ENCODE data around the gene CD1E.

Gene CD1E

DNA sequence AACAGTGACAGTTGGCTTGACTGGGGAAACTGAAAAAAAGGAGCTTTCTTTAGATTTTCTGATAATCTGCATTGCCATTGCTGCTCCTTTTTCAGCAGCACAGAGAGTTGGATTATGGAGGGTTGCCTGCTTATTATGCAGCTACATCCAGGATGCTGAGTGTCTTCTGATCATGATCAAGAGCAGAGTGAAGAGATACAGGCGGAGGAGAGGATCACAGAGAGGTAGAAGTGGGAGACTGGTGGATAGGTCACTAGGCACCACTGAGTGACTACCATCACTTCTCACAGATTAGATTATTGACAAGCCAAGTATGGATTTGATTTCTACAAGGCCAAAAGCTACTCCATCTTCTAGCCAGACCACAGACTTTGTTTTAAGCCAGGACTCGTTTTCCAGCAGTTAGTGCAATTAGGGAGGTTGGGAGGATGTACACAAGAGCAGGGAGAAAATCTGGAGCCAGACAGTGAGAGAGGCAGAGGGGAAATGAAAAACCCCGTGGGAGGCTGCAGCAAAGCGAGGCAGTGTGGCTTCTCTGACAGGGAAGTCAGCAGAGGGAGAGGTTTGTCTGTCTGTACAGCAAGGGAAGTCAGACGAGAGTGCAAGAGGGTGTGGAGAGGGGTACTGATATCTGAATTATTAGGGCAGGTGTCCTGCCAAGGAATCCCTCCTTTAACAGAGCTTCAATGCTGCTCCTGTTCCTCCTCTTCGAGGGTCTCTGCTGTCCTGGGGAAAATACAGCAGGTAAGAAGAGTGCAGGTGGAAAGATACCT lies at the start of gene CD1E:
CD1E (plus strand) TSS at position 592 of the 773 bp plus-strand sequence; CDS start at position 687, 95 bp downstream.
- CTCF ChIA-PET, result no interaction called here
- TF ChIP-seq ELF4 (IDR thresholded peaks at IDR 0.05) (no peak), BHLHE40 (IDR thresholded peaks at IDR 0.05; ENCODE audit: borderline replicate concordance) (no peak), LEF1 (IDR thresholded peaks at IDR 0.05; ENCODE audit: borderline replicate concordance) (no peak), TARDBP (IDR thresholded peaks at IDR 0.05) (no peak), ARNT (IDR thresholded peaks at IDR 0.05) (no peak), SUZ12 (IDR thresholded peaks at IDR 0.05) (no peak), NFRKB (IDR thresholded peaks at IDR 0.05) (no peak), CTBP1 (IDR thresholded peaks at IDR 0.05; ENCODE audit: borderline replicate concordance) (no peak)
- POLR2A ChIA-PET, result no interaction called here
- no peak for DNase-seq (ENCODE audit: extremely low spot score)

DNA sequence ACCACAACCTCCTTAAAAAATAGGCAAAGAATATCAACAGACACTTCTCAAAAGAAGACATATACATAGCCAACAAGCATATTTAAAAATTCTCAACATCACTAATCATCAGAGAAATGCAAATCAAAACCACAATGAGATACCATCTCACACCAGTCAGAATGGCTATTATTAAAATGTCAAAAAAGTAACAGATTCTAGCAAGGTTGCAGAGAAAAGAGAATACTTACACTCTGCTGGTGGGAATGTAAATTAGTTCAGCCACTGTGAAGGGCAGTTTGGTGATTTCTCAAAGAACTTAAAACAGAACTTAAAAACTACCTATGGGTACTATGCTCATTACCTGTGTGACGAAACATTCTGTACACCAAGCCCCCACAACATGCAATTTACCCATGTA lies 43.1 kb upstream of the CD1E start:
- DNase-seq (ENCODE audit: extremely low spot score), result no peak
- ChIA-PET POLR2A (no interaction called here), CTCF (no interaction called here)
- TF ChIP-seq FOXK2 (IDR thresholded peaks at IDR 0.05) (no peak), TARDBP (IDR thresholded peaks at IDR 0.05) (no peak), FOXM1 (IDR thresholded peaks at IDR 0.05; ENCODE audit: borderline replicate concordance) (no peak), ZNF384 (IDR thresholded peaks at IDR 0.05) (no peak), HDGF (IDR thresholded peaks at IDR 0.05; ENCODE audit: borderline replicate concordance) (no peak), ELF4 (IDR thresholded peaks at IDR 0.05) (no peak)
- TF ChIP-seq, protein P1, sequence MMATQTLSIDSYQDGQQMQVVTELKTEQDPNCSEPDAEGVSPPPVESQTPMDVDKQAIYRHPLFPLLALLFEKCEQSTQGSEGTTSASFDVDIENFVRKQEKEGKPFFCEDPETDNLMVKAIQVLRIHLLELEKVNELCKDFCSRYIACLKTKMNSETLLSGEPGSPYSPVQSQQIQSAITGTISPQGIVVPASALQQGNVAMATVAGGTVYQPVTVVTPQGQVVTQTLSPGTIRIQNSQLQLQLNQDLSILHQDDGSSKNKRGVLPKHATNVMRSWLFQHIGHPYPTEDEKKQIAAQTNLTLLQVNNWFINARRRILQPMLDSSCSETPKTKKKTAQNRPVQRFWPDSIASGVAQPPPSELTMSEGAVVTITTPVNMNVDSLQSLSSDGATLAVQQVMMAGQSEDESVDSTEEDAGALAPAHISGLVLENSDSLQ (IDR thresholded peaks at IDR 0.05), result no peak

DNA sequence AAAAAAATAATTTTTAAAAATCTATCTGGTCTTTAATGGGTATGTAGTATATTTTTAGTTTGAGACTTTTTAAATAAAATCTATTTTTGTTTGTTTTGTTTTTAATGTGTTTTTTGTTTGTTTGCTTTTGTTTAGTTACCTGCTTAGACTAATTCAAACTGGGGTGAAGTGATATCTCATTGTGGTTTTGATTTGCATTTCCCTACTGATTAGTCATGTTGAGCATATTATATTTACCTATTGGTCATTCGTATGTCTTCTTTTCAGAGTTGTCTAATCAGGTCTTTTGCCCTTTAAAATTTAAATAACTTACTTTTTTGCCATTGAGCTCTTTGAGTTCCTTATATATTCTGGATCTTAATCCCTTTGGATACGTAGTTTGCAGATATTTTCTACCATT lies 42.6 kb upstream of the CD1E start:
- TF ChIP-seq FOXA1 (IDR thresholded peaks at IDR 0.05), result no peak
- TF ChIP-seq SUZ12 (IDR thresholded peaks at IDR 0.05), result no peak
- TF ChIP-seq ELF4 (IDR thresholded peaks at IDR 0.05), result no peak
- TF ChIP-seq CTBP1 (IDR thresholded peaks at IDR 0.05; ENCODE audit: borderline replicate concordance), result no peak
- TF ChIP-seq, protein P1 (IDR thresholded peaks at IDR 0.05), result no peak
- no peak for TF ChIP-seq HDGF (IDR thresholded peaks at IDR 0.05; ENCODE audit: borderline replicate concordance)
- TF ChIP-seq TARDBP (IDR thresholded peaks at IDR 0.05), result no peak
- no peak for TF ChIP-seq ZNF384 (IDR thresholded peaks at IDR 0.05)
- TF ChIP-seq LEF1 (IDR thresholded peaks at IDR 0.05; ENCODE audit: borderline replicate concordance), result no peak
- no peak for TF ChIP-seq L3MBTL2 (conservative IDR thresholded peaks at IDR 0.05)
- no peak for TF ChIP-seq ARNT (IDR thresholded peaks at IDR 0.05)
- no peak for TF ChIP-seq FOXK2 (IDR thresholded peaks at IDR 0.05)
- no peak for TF ChIP-seq FOXM1 (IDR thresholded peaks at IDR 0.05; ENCODE audit: borderline replicate concordance)
- no peak for DNase-seq (ENCODE audit: extremely low spot score)
- ChIA-PET CTCF (no interaction called here), POLR2A (no interaction called here)

DNA sequence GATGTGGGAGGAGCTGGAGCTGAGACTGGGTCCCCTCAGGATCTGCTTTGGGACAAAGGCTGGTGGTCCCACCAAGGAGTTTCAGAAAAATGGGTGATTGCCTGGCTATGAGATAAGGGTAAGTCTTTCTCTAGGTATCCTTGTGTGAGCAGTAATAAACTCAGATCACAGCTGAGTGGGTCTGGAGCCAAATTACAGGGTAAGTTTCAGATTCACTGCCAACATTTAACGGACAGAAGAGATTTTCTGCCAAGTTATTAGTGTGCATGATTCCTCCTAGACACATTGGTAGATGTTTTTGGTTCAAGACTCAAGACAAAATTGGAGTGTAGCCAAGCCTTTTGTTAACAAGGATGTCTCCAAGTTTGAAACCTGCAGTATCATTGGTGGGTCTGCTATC lies 29.8 kb upstream of the CD1E start:
- POLR2A ChIA-PET, result no interaction called here
- CTCF ChIA-PET, result interaction anchor here (0.6 kb wide), 1 partner anchor 120 kb away, joined by 7 read pairs; no protein-coding TSS in a partner anchor
- TF ChIP-seq FOXM1 (IDR thresholded peaks at IDR 0.05; ENCODE audit: borderline replicate concordance) (no peak), LEF1 (IDR thresholded peaks at IDR 0.05; ENCODE audit: borderline replicate concordance) (no peak), NFRKB (IDR thresholded peaks at IDR 0.05) (no peak), BHLHE40 (IDR thresholded peaks at IDR 0.05; ENCODE audit: borderline replicate concordance) (no peak), ARNT (IDR thresholded peaks at IDR 0.05) (no peak), SUZ12 (IDR thresholded peaks at IDR 0.05) (no peak), CTBP1 (IDR thresholded peaks at IDR 0.05; ENCODE audit: borderline replicate concordance) (no peak), TARDBP (IDR thresholded peaks at IDR 0.05) (no peak), HDGF (IDR thresholded peaks at IDR 0.05; ENCODE audit: borderline replicate concordance) (no peak), ZNF384 (IDR thresholded peaks at IDR 0.05) (no peak)
- no peak for DNase-seq (ENCODE audit: extremely low spot score)

DNA sequence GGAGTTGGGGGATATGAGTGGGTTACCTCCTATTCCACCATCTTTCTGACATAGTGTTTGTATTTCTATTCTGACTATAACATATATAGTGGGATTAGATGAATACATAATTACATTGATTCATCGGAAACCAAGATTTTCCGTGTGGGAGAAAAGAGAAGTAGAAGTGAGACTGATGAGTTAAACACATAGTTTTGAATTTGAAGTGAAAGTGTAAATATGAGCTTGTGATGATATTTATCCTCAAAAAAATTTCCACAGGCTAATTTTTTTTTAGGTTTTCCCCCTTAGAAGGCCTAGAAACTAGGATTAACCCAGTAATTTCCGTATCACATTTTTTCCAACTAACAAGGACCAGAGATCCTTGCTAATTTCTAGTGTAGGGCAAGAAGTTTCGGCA lies 29.3 kb upstream of the CD1E start:
- ChIA-PET POLR2A (no interaction called here), CTCF (interaction anchor here (0.6 kb wide), 1 partner anchor 120 kb away, joined by 7 read pairs; no protein-coding TSS in a partner anchor)
- DNase-seq (ENCODE audit: extremely low spot score), result no peak
- TF ChIP-seq BHLHE40 (IDR thresholded peaks at IDR 0.05; ENCODE audit: borderline replicate concordance) (no peak), L3MBTL2 (conservative IDR thresholded peaks at IDR 0.05) (no peak), FOXA1 (IDR thresholded peaks at IDR 0.05) (no peak), ELF4 (IDR thresholded peaks at IDR 0.05) (no peak), SUZ12 (IDR thresholded peaks at IDR 0.05) (no peak), ARNT (IDR thresholded peaks at IDR 0.05) (no peak), SP1 (IDR thresholded peaks at IDR 0.05) (no peak), HDGF (IDR thresholded peaks at IDR 0.05; ENCODE audit: borderline replicate concordance) (no peak)

DNA sequence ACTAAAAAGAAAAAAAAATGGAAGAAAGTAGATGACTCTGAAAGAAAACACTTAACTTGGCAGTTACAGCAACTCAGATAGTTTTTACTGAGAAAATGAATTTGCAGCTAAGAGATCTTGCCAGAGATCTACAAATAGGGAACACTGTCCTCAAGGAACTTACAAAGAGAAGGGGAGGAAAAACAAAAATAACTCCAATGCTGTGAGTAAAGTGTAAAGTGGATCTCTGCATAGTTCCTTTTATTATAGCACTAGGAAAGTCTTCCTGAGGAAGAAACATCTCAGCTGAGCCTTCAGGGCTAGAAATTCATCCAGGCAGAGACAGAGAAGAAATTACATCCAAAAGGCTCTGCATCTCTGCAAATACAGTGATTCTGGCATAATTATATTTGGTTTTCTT lies 26.2 kb upstream of the CD1E start:
- POLR2A ChIA-PET, result no interaction called here
- TF ChIP-seq ZNF384 (IDR thresholded peaks at IDR 0.05), result no peak
- TF ChIP-seq ARNT (IDR thresholded peaks at IDR 0.05), result no peak
- TF ChIP-seq FOXM1 (IDR thresholded peaks at IDR 0.05; ENCODE audit: borderline replicate concordance), result no peak
- TF ChIP-seq ELF4 (IDR thresholded peaks at IDR 0.05), result no peak
- no peak for TF ChIP-seq LEF1 (IDR thresholded peaks at IDR 0.05; ENCODE audit: borderline replicate concordance)
- TF ChIP-seq L3MBTL2 (conservative IDR thresholded peaks at IDR 0.05), result no peak
- no peak for TF ChIP-seq HDGF (IDR thresholded peaks at IDR 0.05; ENCODE audit: borderline replicate concordance)
- no peak for TF ChIP-seq SP1 (IDR thresholded peaks at IDR 0.05)
- TF ChIP-seq TARDBP (IDR thresholded peaks at IDR 0.05), result no peak
- no peak for TF ChIP-seq CTBP1 (IDR thresholded peaks at IDR 0.05; ENCODE audit: borderline replicate concordance)
- TF ChIP-seq BHLHE40 (IDR thresholded peaks at IDR 0.05; ENCODE audit: borderline replicate concordance), result no peak
- no peak for TF ChIP-seq FOXK2 (IDR thresholded peaks at IDR 0.05)
- TF ChIP-seq, protein P1 (IDR thresholded peaks at IDR 0.05), result no peak
- TF ChIP-seq FOXA1 (IDR thresholded peaks at IDR 0.05), result no peak
- TF ChIP-seq NFRKB (IDR thresholded peaks at IDR 0.05), result no peak
- TF ChIP-seq SUZ12 (IDR thresholded peaks at IDR 0.05), result no peak
- no peak for DNase-seq (ENCODE audit: extremely low spot score)
- CTCF ChIA-PET, result no interaction called here
